HFFc6 (cell line): ENCODE measurements around the gene SPRY4. TPM values are rescaled to one million over a fixed set of nuclear protein-coding genes. Genes with fewer than 3 reads are reported as not detected.

ENCODE experiments used
- total RNA-seq, 6 experiments: library from RNA; stranded (reverse); fragmentation: NEBNext Ultra II Directional; extraction: Animal tissue kit (Norgen Biotek cat#: 25700); gene quantifications; 2 replicates in 1 of 6; 3 replicates in 5 of 6; pipeline ENCODE4 v1.2.3, GENCODE V29; 2021

The SPRY4 gene
- total RNA-seq, 6 experiments from 2014 or later, result 26.1 to 28.9 (median 27.8) TPM

Other genes with a start within 250 kb of the SPRY4 start
- 10 to 100 TPM; 57.7 to 69.9 (median 63.0) TPM for gene NDFIP1, start 216.2 kb downstream of the SPRY4 start, total RNA-seq